Esophagus muscularis mucosa (tissue), 2 donors: Measurements from ENCODE around the gene CIRBP.

Source experiments
- POLR2A ChIP-seq: fragments of 450-650 bp; IDR thresholded peaks from one replicate; pipeline ENCODE4 v1.6.1; 2017; ENCODE audit warnings: antibody characterized with exemption, moderate library complexity, mild to moderate bottlenecking, low read depth
- POLR2AphosphoS5 ChIP-seq, 2 donors: sonication (generic); formaldehyde crosslinking; IDR thresholded peaks; one replicate each; pipeline ENCODE4 v1.6.1; 2017; ENCODE audit warnings: antibody characterized with exemption in 2 of 2

DNA sequence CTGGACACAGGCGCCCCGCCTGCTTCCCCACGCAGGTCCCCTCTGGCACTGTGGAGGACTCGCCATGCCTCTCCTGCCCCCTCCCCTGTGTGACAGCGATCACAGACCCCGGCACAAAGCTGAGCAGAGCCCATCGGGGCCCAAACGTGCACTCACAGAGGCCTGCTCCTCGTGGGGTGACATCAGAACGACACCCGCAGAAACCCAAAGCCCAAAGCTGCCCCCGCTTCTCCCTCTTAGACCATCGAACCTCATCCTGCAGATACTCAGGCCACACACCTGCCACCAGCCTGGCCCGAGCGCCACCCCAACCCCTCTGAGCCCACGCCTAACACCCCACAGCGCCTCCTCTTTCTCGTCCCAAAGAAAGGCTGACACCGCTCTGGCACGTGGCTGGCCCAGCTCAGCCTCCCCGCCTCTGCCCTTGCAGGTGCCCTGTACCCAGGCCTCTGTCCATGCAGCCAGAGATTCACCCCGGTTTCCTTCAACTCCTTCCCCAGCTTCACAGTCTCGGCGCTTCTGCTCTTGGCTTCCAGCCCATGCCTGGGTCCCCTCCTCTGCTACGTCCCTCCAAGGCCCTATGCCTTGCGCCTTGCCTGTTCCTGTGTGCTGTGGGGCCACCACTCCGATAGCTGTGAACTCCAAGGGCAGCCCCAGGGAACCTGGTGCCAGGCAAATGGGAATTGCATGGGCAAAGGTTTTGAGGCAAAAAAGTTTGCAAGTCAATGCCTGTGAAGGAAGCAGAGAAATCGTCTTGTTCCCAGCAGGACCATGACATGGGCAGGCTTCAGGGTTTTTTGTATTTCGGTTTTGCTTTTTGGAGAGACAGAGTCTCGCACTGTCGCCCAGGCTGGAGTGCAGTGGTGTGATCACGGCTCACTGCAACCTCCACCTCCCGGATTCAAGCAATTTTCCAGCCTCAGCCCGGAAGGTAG, 30.5 kb upstream of the CIRBP start:
- TF ChIP-seq POLR2A (no peak), POLR2AphosphoS5 (IDR thresholded peaks at IDR 0.05) (no peak)
